A549 treated with GW870086 at 1 μM for 4 hours (cell line): ENCODE data around the gene FARSA. TPM values are rescaled to one million over a fixed set of nuclear protein-coding genes. Genes with fewer than 3 reads are reported as not detected.

Experiments used
- total RNA-seq: library from RNA; stranded (reverse); fragments of 200-300 nt; extraction: Qiagen RNA extraction; gene quantifications from 5 replicates; pipeline ENCODE4 v1.2.3, GENCODE V29; 2022; ENCODE audit warnings: low read depth

FARSA gene
- 66.1 to 75.6 TPM (median 72.9 TPM) in 5 replicates for total RNA-seq

DNA sequence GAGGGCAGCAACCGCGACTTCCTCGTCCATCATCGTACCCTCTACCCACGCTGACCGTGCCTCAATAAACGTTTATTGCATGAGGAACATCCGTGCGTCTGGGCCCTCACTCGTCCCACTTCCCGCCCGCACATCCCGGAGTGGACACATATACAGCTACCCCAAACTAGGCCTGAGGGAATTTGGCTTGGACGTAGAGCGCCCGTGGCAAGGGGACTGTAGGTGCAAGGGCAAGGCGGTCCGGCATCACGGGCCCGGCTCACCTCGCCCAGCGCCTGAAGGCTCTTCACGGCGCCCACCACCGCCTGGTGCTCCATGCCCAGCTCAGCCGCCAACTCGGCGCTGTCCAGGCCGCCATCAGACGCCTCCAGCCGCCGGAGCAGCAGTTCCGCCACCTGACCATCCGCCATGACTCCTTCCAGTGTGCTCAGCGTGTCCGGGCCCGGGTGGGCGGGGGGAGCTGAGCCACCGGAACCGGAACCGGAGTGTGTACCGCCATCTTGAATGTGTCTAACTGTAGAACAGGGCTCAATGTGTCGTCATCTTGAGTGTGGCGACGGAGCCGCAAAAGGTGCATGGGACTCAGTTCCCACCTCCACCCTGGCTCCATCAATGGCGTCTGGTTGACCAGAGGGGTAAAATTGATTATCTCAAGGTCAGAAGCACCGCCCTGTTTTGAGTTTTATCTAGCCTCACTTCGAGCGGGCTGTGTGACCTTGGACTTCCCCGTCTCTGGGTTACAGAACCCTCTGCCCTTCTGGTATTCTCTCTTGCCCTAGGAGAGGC, at the start of gene FARSA:
Gene FARSA, minus strand, starts transcription at position 425 of the 786 bp plus-strand sequence. Its CDS starts 15 bp downstream, at position 410.

DNA sequence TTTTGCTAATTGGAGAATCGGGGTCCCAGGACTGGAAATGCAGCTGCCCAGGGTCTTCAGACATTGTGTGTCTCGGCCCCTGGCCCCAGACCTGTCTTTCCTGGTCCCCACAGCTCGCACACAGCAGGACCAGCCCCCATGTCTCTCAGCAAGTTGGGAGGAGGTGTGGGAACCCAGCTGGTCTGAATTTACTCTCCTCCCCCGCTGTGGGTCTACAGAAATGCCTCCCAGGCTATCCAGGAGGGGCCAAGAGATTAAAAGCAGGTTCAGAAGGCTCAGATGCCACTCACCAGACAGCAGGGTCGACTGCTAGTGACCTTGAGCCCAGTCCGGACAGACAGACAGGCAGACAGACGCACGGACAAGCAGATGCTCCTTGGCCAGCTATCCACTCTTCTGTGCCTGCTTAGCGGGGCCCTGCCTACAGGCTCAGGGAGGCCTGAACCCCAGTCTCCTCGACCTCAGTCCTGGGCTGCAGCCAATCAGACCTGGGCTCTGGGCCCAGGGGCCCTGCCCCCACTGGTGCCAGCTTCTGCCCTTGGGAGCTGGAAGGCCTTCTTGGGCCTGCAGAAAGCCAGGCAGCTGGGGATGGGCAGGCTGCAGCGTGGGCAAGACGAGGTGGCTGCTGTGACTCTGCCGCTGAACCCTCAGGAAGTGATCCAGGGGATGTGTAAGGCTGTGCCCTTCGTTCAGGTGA, 35.9 kb upstream of the FARSA start, which contains the start of gene DAND5:
Gene DAND5, plus strand, starts transcription at position 285 of the 697 bp plus-strand sequence. Its CDS starts 85 bp downstream, at position 370.

DNA sequence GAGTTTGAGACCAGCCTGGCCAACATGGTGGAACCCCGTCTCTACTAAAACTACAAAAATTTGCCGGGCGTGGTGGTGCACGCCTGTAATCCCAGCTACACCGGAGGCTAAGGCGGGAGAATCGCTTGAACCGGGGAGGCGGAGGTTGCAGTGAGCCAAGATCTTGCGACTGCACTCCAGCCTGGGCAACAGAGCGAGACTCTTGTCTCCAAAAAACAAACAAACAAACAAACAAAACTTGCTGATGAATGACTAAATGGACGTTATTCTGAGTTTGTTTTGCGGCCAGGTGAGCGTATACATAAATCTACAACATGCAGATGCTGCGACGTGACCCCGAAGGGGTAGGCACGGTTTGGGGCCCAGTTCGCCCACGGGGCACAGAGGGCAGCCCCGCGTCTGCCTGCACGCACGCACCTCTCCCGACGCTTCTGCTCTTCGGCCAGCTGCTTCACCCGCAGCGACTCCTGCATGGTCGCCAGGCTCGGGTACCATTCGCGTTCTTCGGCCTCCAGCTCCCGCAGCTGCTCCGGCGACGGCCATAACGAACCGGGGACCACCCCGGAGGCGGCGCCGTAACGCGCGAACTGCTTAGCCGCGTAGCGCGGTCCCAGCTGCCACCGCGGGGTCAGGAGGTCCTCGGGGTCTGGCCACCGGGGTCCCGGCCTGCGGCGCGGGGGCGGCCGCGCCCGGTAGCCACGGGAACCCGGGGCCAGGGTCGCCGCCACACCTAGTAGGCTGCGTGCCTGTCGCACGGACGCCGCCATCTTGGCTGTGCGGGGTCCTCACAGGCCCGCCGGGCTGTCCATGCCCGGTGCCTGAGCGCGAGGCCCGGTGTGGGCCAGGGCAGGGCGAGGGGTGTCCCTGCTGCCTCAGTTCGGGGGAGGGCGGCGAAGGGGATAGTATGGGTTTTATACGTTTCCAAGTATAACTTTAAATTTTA, 23.2 kb upstream of the FARSA start, which contains the start of gene GADD45GIP1:
Gene GADD45GIP1, minus strand, starts transcription at position 778 of the 943 bp plus-strand sequence. Its CDS starts 11 bp downstream, at position 767.

DNA sequence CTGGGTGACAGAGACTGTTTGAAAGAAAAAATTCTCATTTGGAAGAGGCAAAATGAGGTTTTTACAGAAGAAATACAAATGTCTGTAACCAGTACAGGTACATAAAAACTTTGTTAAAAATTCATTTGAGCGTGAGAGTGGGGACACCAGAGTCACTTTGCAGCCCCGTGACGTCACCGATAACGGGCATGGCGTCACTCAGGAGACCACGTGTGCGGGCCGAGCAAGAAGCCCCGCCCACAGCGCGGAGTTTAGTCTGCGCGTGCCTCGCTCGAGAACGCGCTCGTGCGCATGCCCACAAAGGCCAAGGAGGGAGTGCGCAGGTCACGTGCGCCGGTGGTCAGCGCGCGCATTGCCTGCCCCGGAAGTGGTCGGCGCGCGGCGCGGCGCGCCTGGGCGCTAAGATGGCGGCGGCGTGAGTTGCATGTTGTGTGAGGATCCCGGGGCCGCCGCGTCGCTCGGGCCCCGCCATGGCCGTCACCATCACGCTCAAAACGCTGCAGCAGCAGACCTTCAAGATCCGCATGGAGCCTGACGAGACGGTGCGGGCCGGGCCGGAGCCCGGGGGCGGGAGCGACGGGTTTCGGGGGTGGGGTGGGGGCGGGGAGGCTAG, 12.1 kb upstream of the FARSA start, which contains the start of gene RAD23A:
Gene RAD23A, plus strand, starts transcription at position 384 of the 613 bp plus-strand sequence. Its CDS starts 87 bp downstream, at position 471.

DNA sequence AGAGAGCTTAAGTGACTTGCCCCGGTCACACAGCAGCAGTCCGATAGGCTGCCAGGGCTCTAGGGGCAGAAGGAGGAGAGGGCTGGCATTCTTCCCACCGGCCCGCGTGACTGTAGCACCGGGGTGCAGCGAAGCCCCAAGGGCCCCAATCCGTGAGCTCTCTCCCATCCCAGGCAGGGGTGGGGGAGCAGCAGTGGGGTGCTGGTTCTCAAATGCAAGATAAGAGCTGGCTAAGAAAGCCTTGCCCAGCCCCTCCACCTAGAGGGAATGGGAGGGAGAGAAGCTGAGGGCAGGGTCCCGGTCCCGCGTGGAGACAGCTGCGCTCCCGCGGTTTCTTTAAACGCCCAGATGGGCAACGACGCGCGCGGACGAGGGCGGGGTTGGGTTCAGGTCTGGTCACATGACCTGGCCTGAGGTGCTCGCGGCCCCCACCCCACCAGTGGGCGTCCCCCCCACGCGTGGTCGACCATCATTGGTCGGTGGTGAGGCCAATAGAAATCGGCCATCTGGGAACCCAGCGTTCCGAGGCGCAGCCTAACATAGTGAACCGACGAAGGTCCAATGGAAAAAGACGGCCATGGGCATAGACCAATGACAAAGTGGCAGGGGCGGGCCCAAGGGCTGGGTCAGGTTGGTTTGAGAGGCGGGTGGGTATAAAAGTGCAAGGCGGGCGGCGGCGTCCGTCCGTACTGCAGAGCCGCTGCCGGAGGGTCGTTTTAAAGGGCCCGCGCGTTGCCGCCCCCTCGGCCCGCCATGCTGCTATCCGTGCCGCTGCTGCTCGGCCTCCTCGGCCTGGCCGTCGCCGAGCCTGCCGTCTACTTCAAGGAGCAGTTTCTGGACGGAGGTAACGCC, 4.6 kb upstream of the FARSA start, which contains the start of gene CALR:
Gene CALR, plus strand, starts transcription at position 683 of the 852 bp plus-strand sequence. Its CDS starts 71 bp downstream, at position 754.

DNA sequence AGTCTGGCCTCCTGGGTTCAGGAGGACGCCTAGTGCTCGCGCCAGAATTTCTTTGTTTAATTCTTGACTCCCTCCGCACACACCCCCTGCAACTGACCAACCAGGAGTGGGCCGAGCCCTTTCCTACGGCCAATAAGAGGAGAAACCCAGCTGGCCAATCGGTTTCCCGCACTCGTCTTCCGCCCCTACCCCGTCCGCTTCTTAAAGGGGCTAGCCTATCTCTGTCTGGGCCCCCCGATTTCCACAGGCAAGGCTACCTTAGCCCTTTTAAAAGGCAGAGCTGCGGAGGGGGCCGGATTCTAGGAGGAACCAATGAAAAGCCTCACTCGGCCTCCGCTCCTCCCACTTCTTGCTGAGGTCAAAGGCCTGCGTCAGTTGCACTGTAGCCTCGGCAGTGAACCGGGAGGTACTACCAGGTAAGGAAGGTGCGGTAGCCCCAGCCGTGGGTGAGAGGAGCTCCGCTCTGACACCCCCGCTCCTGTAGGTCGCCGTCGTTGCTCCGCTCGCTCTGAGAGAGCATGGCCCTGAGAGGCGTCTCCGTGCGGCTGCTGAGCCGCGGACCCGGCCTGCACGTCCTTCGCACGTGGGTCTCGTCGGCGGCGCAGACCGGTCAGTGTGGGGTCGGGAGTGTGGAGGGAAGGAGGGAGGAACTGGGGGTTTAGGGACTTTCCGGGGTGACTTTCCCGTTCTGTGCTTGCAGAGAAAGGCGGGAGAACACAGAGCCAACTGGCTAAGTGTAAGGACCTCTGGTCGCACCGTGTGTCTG, 42.5 kb downstream of the FARSA start, which contains the start of gene GCDH:
Gene GCDH, plus strand, starts transcription at position 374 of the 766 bp plus-strand sequence. Its CDS starts 145 bp downstream, at position 519.

DNA sequence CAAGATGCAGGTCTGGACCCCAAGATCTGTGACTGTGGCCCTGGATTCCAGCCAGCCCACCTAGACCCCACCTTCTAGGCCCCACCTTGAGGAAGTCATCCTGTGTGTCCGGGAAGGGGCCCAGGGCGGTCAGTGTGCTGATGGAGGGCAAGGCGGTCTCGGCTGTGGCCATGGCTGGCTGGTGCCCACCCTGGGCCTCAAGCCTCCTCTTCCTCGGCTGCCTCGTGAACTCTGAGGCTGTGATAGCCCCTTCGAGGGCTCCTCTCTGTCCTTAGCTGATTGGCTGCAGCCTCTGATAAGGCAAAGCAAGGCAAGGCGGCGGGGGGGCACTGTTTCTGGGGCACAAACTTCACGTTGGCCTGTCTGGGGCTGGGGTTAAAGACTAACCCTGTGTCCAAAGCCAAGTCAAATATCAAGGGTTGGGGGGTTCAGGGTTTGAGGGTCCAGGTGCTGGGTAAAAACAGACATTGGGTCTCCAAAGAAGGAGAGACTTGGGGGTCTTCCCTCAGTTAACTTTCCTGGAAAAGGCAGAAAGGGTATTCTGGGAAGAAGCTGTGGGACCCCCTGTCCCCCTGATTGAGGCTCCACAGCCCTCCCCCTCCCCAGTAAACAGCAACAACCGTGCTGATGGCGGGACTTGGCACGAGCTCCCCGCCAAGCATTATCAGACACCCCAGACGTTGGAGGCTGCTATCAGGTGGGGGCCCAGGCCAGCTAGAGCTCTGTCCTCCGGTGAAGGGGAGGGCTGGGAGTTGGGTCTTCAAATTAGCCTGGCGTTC, 46.4 kb downstream of the FARSA start, which contains the start of gene KLF1:
Gene KLF1, minus strand, starts transcription at position 233 of the 779 bp plus-strand sequence. Its CDS starts 61 bp downstream, at position 172.

DNA sequence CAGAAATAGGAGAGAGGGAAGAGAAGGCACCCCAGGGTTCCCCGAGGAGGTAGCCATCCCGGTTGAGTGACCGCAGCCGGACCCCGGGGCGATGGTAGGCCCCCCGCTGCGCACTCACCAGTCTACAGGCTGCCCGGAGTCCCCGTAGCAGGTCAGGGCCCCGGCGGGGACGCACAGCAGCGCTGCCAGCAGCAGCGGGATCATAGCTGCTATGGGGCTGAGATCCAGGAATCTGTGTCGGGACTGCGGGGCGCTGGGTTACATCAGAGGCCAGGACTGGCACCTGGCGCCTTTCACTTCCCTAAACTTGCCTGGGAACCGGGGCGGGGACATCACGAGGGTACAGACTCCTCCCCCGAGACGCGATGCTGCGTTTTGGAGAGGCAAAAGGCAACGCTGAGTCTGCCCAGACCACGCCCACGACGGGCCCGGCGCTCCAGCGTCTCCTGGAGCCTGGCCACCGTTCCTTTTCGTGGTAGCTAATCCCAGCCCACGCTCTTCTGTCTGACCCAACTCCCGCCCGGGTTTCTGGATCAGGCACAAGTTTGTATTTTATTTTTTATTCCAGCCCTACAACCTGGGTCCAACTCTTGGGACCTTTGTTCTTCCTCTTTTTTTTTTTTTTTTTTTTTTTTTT, 52.2 kb downstream of the FARSA start, which contains the start of gene DNASE2:
Gene DNASE2, minus strand, starts transcription at position 278 of the 637 bp plus-strand sequence. Its CDS starts 74 bp downstream, at position 204.

Other genes starting within 250 kb of the FARSA start
- gene GNG14, start 245.7 kb downstream of the FARSA start, total RNA-seq = not detected in 5 replicates
- 9.5 to 13.2 TPM (median 12.2 TPM) in 5 replicates for gene FBXW9, start 237.1 kb downstream of the FARSA start, total RNA-seq
- gene TNPO2, start 209.8 kb downstream of the FARSA start, total RNA-seq = 25.3 to 34.1 TPM (median 31.2 TPM) in 5 replicates
- gene TRIR, start 199.0 kb downstream of the FARSA start, total RNA-seq = 169 to 203 TPM (median 185 TPM) in 5 replicates
- 69.5 to 100 TPM (median 92.3 TPM) in 5 replicates for gene GET3, start 196.2 kb downstream of the FARSA start, total RNA-seq
- gene BEST2, start 181.9 kb downstream of the FARSA start, total RNA-seq = 0.10 to 0.26 TPM (median 0.22 TPM) in 5 replicates
- gene HOOK2, start 158.2 kb downstream of the FARSA start, total RNA-seq = 9.9 to 11.6 TPM (median 10.9 TPM) in 5 replicates
- gene JUNB, start 142.2 kb downstream of the FARSA start, total RNA-seq = 121 to 193 TPM (median 166 TPM) in 5 replicates
- gene PRDX2, start 131.9 kb downstream of the FARSA start, total RNA-seq = 0.40 to 1.1 TPM (median 0.49 TPM) in 5 replicates
- gene THSD8, start 131.6 kb downstream of the FARSA start, total RNA-seq = 7.3 to 16.4 TPM (median 14.3 TPM) in 4 of 5 replicates, not detected in the other
- gene RNASEH2A, start 127.1 kb downstream of the FARSA start, total RNA-seq = 34.0 to 49.5 TPM (median 45.5 TPM) in 5 replicates
- 0.15 to 0.56 TPM (median 0.38 TPM) in 4 of 5 replicates, not detected in the other for gene RTBDN, start 99.1 kb downstream of the FARSA start, total RNA-seq
- 0.89 to 3.0 TPM (median 2.4 TPM) in 5 replicates for gene MAST1, start 95.2 kb downstream of the FARSA start, total RNA-seq
- 24.2 to 32.6 TPM (median 30.6 TPM) in 5 replicates for gene DNASE2, start 52.3 kb downstream of the FARSA start, total RNA-seq
- not detected in 5 replicates for gene KLF1, start 46.5 kb downstream of the FARSA start, total RNA-seq
- 8.2 to 10.8 TPM (median 8.9 TPM) in 5 replicates for gene GCDH, start 42.6 kb downstream of the FARSA start, total RNA-seq
- gene SYCE2, start 14.4 kb downstream of the FARSA start, total RNA-seq = 0.31 to 0.72 TPM (median 0.46 TPM) in 5 replicates
- 499 to 569 TPM (median 524 TPM) in 5 replicates for gene CALR, start 4.9 kb upstream of the FARSA start, total RNA-seq
- 67.4 to 79.0 TPM (median 77.0 TPM) in 5 replicates for gene RAD23A, start 12.2 kb upstream of the FARSA start, total RNA-seq
- 37.2 to 58.7 TPM (median 53.1 TPM) in 5 replicates for gene GADD45GIP1, start 23.5 kb upstream of the FARSA start, total RNA-seq
- 0.07 to 0.32 TPM (median 0.10 TPM) in 4 of 5 replicates, not detected in the other for gene DAND5, start 35.9 kb upstream of the FARSA start, total RNA-seq
- 2.9 to 4.4 TPM (median 3.8 TPM) in 5 replicates for gene NFIX, start 61.8 kb upstream of the FARSA start, total RNA-seq
- gene LYL1, start 169.1 kb upstream of the FARSA start, total RNA-seq = 0.64 to 0.94 TPM (median 0.75 TPM) in 5 replicates
- 36.8 to 41.2 TPM (median 37.5 TPM) in 5 replicates for gene TRMT1, start 183.0 kb upstream of the FARSA start, total RNA-seq
- 30.5 to 43.4 TPM (median 36.1 TPM) in 5 replicates for gene NACC1, start 184.6 kb upstream of the FARSA start, total RNA-seq
- gene STX10, start 216.7 kb upstream of the FARSA start, total RNA-seq = 42.8 to 53.3 TPM (median 52.1 TPM) in 5 replicates
- gene IER2, start 216.7 kb upstream of the FARSA start, total RNA-seq = 36.3 to 53.3 TPM (median 48.7 TPM) in 5 replicates